Brain microvascular endothelial cell (primary cell): Measurements from ENCODE around the gene GPC5.
"Not testable (repeated sequence)": the region's sequence is repeated elsewhere in the genome, so short reads cannot be mapped to it uniquely, and the experiment has no call there.

Experiments used
- DNase-seq: peaks from one replicate; pipeline ENCODE4 v3.0.0-alpha.2; 2020
- H3K27ac ChIP-seq: fragments of 250-450 bp; sonication (Bioruptor Pico); 2 replicates; pipeline ENCODE4 v1.5.1; 2020; ENCODE audit warnings: mild to moderate bottlenecking, moderate library complexity
- H3K27me3 ChIP-seq: fragments of 250-450 bp; sonication (Bioruptor Pico); replicated peaks from 2 replicates; pipeline ENCODE4 v1.5.1; 2020; ENCODE audit warnings: mild to moderate bottlenecking
- H3K36me3 ChIP-seq: fragments of 250-450 bp; sonication (Bioruptor Pico); replicated peaks from 2 replicates; pipeline ENCODE4 v1.5.1; 2020; ENCODE audit warnings: mild to moderate bottlenecking
- H3K4me3 ChIP-seq: 2 replicates; pipeline ENCODE4 v1.5.1; 2011; ENCODE audit warnings: low read depth, mild to moderate bottlenecking, control low read depth, low read length, moderate library complexity
- CTCF ChIP-seq: IDR thresholded peaks from 2 replicates; pipeline ENCODE4 v1.5.1; 2011; ENCODE audit warnings: low read depth, mild to moderate bottlenecking, moderate library complexity, low read length, control low read depth, inconsistent platforms; ENCODE audit errors: missing control alignments
- in situ Hi-C: cut with HindIII; loops from 2 replicates; pipeline ENCODE4 v1.10.0; 2017; ENCODE audit warnings: low sequenced_read_pairs, low pct_ligation_motif_present

Gene GPC5

DNA sequence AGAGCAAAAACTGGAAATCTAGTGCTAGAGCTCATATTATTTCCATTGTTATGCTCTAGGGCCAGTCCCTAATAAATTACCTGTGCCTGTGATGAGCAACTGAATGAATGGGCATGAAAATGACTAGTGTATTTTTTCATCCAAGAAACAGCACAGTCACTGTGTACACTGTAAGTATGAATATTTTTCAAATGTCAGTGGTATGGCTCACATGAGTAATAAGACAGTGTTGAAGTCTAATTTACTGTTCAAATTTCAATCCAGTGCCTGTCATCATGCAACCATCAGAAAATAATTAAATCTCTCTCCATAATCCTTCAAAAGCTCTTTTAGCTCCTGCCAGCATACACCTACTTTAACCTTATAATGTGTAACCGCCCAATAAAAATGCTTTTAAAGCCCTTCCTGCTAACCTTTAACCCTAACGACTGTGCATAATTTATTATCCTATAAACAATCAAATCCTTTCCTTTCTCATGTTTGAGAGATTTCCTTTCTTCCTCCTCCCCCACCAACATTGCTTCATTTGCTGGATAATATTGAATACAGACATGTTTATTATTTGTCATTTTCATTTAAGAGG is 378.3 kb downstream of the GPC5 start:
- H3K36me3 ChIP-seq = no peaks in the 10 kb centered on the region
- no peak for DNase-seq
- no peaks in the 10 kb centered on the region for H3K27me3 ChIP-seq
- H3K4me3 ChIP-seq = no peak overlapping the region
- no peak for TF ChIP-seq CTCF
- in situ Hi-C loops = no loop called here
- H3K27ac ChIP-seq = no peak overlapping the region

DNA sequence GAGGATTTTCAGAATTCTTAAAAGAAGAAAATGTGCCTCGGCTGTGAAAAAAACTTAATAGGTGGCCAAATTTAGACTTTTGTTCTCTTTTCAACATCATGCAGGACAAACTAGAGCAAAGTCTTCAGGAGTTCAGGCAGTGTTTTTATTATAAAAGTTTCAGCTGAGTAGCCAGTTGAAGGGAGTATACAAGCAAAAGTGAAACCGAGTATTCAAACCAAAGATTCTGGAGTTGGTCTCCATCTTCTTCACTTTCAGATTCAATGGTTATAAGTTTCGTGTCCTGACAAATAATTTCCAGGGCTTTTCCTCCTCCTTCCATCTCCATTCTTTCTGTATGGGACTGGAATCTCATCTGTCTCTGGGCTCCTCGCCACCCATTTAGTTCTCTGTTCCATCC is 379.7 kb downstream of the GPC5 start:
- Histone ChIP-seq H3K27me3 (no peaks in the 10 kb centered on the region), H3K27ac (no peak overlapping the region), H3K36me3 (no peaks in the 10 kb centered on the region), H3K4me3 (no peak overlapping the region)
- in situ Hi-C loops = no loop called here
- TF ChIP-seq CTCF = no peak
- DNase-seq = no peak

DNA sequence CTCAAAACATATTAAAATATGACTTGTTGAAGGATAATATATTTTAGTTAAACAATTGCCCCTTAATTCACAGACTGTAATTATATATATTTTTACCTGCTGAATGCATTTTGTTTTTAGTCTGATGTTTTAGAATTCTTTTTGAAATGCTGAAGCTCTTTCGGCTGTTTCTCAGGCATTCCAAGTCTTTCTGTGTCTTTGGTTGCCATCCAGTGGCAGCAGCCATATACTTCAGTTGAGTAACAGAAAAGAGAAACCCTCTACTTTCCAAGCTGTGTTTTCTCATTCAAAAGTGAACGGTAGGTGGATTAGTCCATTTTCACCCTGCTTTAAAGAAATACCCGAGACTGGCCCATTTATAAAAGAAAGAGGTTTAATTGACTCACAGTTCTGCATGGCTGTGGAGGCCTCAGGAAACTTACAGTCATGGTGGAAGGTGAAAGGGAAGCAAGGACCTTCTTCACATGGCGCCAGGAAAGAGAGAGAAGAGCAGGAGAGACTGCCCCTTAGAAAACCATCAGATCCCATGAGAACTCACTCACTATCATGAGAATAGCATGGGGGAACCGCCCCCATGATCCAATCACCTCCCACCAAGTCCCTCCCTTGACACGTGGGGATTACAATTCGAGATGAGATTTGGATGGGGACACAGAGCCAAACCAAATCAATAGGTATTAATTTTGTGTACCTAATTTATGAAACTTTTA is 383.7 kb downstream of the GPC5 start:
- in situ Hi-C loops, H3K36me3 ChIP-seq, H3K4me3 ChIP-seq, H3K27ac ChIP-seq, H3K27me3 ChIP-seq: not testable (repeated sequence)
- TF ChIP-seq CTCF = peak; percentile 42
- DNase-seq = peak; percentile 2

DNA sequence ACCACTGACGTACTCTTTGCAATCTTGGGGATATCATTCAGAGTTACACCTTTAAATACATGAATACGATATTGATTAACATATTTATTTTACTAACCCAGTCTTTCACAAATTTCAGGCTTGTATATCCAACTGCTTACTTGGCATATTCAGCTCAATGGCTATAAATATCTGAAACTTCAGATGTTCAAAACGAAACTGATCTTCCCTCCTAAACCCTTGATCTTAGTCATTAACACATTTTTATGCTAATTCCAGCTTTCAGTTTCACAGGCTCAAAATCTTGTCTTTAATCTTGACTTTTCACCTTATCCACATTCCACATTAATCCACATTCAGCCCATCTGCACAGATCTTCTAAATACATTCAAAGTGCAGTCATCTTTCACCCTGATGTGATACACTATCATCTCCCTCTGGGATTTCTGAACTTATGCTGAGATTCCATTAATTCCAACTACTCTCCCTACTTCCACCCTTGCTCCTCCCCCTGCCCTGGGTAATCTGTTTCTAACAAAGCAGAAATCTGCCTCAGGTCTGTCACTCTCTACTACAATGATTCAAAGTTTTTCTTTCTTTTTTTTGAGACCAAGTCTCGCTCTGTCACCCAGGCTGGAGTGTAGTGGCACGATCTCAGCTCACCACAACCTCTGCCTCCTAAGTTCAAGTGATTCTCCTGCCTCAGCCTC is 387.2 kb downstream of the GPC5 start:
- no peaks in the 10 kb centered on the region for H3K27me3 ChIP-seq
- H3K27ac ChIP-seq = no peak overlapping the region
- DNase-seq = no peak
- H3K36me3 ChIP-seq = no peaks in the 10 kb centered on the region
- in situ Hi-C loops = no loop called here
- no peak overlapping the region for H3K4me3 ChIP-seq
- TF ChIP-seq CTCF = no peak

GRCh38 chr13:91792054-91792453 is 393.6 kb downstream of the GPC5 start:
- in situ Hi-C loops = no loop called here
- TF ChIP-seq CTCF = no peak
- H3K27ac ChIP-seq = no peak overlapping the region
- no peaks in the 10 kb centered on the region for H3K27me3 ChIP-seq
- no peak for DNase-seq
- no peaks in the 10 kb centered on the region for H3K36me3 ChIP-seq
- H3K4me3 ChIP-seq = no peak overlapping the region
